Measurements from ENCODE around the gene ZNF22.

Gene ZNF22

DNA sequence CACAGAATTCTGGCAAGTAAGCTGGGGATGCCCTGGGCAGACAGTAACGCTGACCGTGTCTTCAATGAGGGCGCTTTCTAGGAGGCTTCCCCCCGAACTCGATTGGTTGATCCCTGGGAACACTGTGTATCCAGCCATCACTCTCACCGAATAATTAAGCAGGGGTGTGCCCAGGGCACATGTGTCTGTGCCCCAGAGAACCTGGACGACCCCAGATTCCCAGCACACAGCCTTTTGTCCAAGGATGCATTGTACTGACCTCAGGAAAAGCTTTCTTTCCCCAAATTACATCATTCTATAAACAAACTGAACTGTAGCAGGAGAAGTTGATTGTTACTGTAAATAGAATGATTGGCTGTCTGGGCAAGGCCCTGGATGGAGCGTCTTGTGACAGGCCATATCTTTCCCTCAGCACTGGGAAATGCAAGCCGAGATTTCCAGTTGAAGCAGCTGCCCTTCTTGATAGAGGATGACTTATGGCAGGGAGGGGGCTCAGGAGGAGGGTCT, 15.5 kb upstream of the ZNF22 start:
- Mint-ChIP-seq H3K27ac (no peak overlapping the region), H3K36me3 (no peaks in the 10 kb centered on the region), H3K27me3 (peaks cover 37% of the 10 kb centered on the region), H3K4me1 (peaks cover 2% of the 10 kb centered on the region), H3K4me3 (no peak overlapping the region), H3K9me3 (no peaks in the 10 kb centered on the region)
- DNase-seq = no peak
- CTCF ChIA-PET = no interaction called here

DNA sequence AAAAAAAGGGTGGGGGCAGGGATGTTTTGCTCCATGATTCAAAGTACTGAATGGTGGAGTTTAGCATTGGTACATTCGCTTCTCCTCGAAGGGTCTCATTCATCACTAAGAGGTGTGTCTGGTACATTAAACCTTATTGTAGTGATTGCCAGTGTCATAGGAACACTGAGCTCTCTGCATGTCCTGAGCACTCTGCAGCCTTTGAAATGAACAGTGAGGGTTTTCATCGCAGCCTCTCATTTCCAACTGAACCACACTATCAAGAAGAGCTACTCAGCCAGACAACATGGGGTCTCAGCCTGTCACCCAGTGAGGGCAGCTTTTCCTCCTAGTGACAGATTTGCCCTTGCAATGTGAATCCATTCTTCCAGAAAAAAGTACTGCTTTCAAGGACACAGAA, 14.5 kb upstream of the ZNF22 start:
- H3K36me3 Mint-ChIP-seq = no peaks in the 10 kb centered on the region
- CTCF ChIA-PET = interaction anchor here (2.3 kb wide), 1 partner anchor 54 kb away, joined by 11 read pairs; no protein-coding TSS in a partner anchor
- peaks cover 2% of the 10 kb centered on the region for H3K4me1 Mint-ChIP-seq

GRCh38 chr10:44986670-44987069, 14.1 kb upstream of the ZNF22 start:
- Mint-ChIP-seq H3K36me3 (no peaks in the 10 kb centered on the region), H3K4me3 (no peak overlapping the region), H3K4me1 (peaks cover 2% of the 10 kb centered on the region), H3K27me3 (peaks cover 41% of the 10 kb centered on the region), H3K27ac (no peak overlapping the region), H3K9me3 (no peaks in the 10 kb centered on the region)
- CTCF ChIA-PET = interaction anchor here (2.3 kb wide), 1 partner anchor 55 kb away, joined by 11 read pairs; no protein-coding TSS in a partner anchor
- DNase-seq = no peak

More for the DNA sequence above, 14.5 kb upstream of the ZNF22 start:
- H3K4me3 Mint-ChIP-seq = no peak overlapping the region
- H3K27me3 Mint-ChIP-seq = peaks cover 41% of the 10 kb centered on the region
- H3K27ac Mint-ChIP-seq = no peak overlapping the region
- H3K9me3 Mint-ChIP-seq = no peaks in the 10 kb centered on the region
- no peak for DNase-seq

GRCh38 chr10:44988957-44989585, 11.7 kb upstream of the ZNF22 start:
- no peaks in the 10 kb centered on the region for H3K9me3 Mint-ChIP-seq
- H3K27ac Mint-ChIP-seq = no peak overlapping the region
- CTCF ChIA-PET = interaction anchor here (0.8 kb wide), 1 partner anchor 56 kb away, joined by 3 read pairs; no protein-coding TSS in a partner anchor
- no peak for DNase-seq
- peaks cover 2% of the 10 kb centered on the region for H3K4me1 Mint-ChIP-seq
- H3K27me3 Mint-ChIP-seq = peaks cover 61% of the 10 kb centered on the region
- no peaks in the 10 kb centered on the region for H3K36me3 Mint-ChIP-seq
- H3K4me3 Mint-ChIP-seq = no peak overlapping the region

DNA sequence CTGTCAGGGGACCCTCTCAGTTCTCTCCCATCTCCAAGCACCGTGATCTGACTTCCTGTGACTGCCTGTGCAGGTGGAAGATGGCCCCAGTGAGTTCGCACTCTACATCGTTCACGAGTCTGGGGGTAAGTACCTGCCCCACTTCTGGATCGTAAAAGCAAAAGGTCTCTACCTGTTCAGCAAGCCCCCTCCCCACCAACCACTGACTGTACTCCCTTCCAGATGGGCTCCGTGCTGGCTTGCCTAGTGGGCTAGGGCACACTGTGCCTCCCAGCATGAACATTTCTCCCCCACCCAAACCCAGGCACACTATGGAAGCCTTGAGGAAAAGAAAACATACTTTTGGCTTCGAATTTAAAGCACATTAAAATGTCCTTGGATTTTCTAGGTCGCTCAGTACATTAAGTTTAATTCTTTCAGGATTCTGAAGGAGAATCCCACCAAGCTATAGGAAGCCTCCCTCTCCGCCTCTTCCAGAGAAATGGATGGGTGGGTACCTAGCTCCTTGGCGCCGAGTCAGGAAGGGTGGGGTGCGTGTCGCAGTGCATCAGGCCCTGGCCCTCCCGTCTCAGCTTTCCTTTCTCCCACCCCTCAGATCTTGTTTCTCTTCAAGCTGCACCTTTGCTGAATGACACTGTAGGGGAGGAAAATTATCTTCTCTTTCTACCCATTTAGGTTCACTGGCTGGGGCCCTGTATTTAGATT, 11.0 kb upstream of the ZNF22 start:
- H3K27me3 Mint-ChIP-seq = peaks cover 63% of the 10 kb centered on the region
- H3K27ac Mint-ChIP-seq = no peak overlapping the region
- no peaks in the 10 kb centered on the region for H3K36me3 Mint-ChIP-seq
- no peak overlapping the region for H3K4me3 Mint-ChIP-seq
- peaks cover 4% of the 10 kb centered on the region for H3K4me1 Mint-ChIP-seq
- no peaks in the 10 kb centered on the region for H3K9me3 Mint-ChIP-seq
- DNase-seq = no peak
- CTCF ChIA-PET = interaction anchor here (0.5 to 1.3 kb wide), 4 partner anchors 11 to 416 kb away, joined by 3 to 6 read pairs (median 4); partner anchors contain the start of gene DEPP1

DNA sequence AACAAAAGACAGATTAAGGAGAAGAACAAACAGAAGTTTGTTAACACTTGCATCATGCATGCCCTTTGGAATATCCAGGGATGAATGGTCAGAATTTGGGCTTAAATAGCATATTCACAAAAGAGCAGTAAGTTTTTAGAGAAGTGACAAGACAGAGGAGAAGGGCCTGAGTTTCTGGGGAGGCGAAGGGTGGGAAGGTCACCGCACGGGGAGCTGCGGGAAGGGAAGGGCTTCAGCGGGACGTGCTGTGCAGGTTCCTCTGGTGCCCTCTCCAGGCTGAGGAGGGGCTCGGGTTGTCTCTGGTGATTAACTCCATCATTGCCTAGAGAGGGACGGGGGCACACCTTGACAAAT, 10.4 kb upstream of the ZNF22 start:
- Mint-ChIP-seq H3K9me3 (no peaks in the 10 kb centered on the region), H3K36me3 (no peaks in the 10 kb centered on the region), H3K4me3 (no peak overlapping the region), H3K27me3 (peaks cover 59% of the 10 kb centered on the region), H3K27ac (no peak overlapping the region), H3K4me1 (peaks cover 10% of the 10 kb centered on the region)
- CTCF ChIA-PET = interaction anchor here (0.5 to 1.3 kb wide), 4 partner anchors 12 to 415 kb away, joined by 3 to 6 read pairs (median 4); partner anchors contain the start of gene DEPP1
- DNase-seq = no peak

DNA sequence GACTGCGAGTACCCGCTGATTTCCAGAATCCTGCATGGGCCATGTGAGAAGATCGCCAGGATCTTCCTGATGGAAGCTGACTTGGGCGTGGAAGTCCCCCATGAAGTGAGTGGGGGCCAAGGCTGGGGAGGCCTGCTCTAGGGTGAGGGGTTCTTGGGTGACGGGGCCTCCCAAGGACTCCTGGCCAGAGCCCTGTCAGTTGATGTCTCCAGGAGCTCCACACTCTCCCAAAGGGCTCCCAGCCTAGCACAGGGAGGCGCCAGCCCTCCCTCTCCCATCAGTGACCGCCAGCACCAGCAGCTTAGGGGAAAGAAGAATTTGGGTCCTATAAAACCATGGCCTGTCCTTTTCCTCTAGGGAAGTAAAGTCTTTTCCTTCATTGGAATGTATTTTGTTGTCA, 9.8 kb upstream of the ZNF22 start:
- no peak overlapping the region for H3K27ac Mint-ChIP-seq
- H3K4me1 Mint-ChIP-seq = peaks cover 17% of the 10 kb centered on the region

DNA sequence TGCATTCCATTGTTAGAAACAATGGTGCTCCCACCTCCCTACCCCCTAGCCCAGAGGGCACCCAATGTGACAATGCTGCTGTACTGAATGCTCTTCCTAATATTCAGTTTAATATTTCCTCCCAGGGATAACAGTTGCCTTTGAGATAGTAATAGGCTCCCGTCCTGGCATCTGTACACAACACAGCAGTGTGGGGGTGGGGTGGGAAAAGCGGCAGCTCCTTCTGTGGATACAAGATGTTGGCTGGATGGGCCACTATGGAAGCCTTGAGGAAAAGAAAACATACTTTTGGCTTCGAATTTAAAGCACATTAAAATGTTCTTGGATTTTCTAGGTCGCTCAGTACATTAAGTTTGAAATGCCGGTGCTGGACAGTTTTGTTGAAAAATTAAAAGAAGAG, 9.2 kb upstream of the ZNF22 start:
- peaks cover 50% of the 10 kb centered on the region for H3K27me3 Mint-ChIP-seq
- H3K4me3 Mint-ChIP-seq = no peak overlapping the region
- CTCF ChIA-PET = interaction anchor here (1.9 kb wide), 1 partner anchor 59 kb away, joined by 9 read pairs; no protein-coding TSS in a partner anchor
- H3K9me3 Mint-ChIP-seq = no peaks in the 10 kb centered on the region
- H3K4me1 Mint-ChIP-seq = peaks cover 21% of the 10 kb centered on the region
- no peak overlapping the region for H3K27ac Mint-ChIP-seq
- no peak for DNase-seq
- no peaks in the 10 kb centered on the region for H3K36me3 Mint-ChIP-seq

More for the DNA sequence above, 9.8 kb upstream of the ZNF22 start:
- Mint-ChIP-seq H3K27me3 (peaks cover 55% of the 10 kb centered on the region), H3K36me3 (no peaks in the 10 kb centered on the region), H3K4me3 (no peak overlapping the region), H3K9me3 (no peaks in the 10 kb centered on the region)
- DNase-seq = no peak
- CTCF ChIA-PET = interaction anchor here (1.1 to 1.9 kb wide), 3 partner anchors 57 to 58 kb away, joined by 3 to 9 read pairs (median 5); no protein-coding TSS in a partner anchor

- Mint-ChIP-seq H3K4me3 (no peak overlapping the region), H3K27me3 (peaks cover 51% of the 10 kb centered on the region), H3K9me3 (no peaks in the 10 kb centered on the region), H3K4me1 (peaks cover 26% of the 10 kb centered on the region), H3K27ac (no peak overlapping the region), H3K36me3 (no peaks in the 10 kb centered on the region)
- CTCF ChIA-PET = interaction anchor here (1.9 kb wide), 1 partner anchor 60 kb away, joined by 9 read pairs; no protein-coding TSS in a partner anchor
- no peak for DNase-seq
Observed at GRCh38 chr10:44992070-44992731, 8.5 kb upstream of the ZNF22 start.

DNA sequence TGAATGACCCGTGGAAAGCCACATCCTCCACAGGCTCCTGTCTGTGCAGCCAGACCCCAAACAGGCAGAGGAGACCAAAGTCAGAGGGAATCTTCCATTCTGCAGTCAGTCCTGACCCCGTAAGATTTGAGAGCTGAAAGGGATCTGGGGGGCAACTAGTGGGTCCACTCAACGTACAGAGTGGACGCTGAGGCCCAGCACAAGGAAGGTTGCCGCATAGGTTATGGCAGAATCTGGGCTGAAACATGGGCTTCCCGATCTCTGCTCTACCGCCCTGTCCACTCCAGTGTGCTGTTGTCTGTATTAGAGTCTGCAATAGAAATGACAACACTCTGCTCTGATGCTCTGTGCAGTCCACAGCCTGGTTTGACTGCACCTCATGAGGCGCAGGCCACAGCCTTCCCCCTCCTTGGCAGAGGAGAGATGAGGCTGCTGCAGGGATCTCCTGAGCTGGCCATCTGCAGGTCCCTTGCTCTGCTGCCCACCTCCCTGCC, 7.9 kb upstream of the ZNF22 start:
- no peak overlapping the region for H3K4me3 Mint-ChIP-seq

GRCh38 chr10:44993226-44993921, 7.3 kb upstream of the ZNF22 start:
- Mint-ChIP-seq H3K36me3 (no peaks in the 10 kb centered on the region), H3K27me3 (peaks cover 53% of the 10 kb centered on the region), H3K9me3 (no peaks in the 10 kb centered on the region), H3K27ac (no peak overlapping the region), H3K4me3 (no peak overlapping the region), H3K4me1 (peaks cover 26% of the 10 kb centered on the region)
- DNase-seq = no peak
- CTCF ChIA-PET = interaction anchor here (1.0 kb wide), 1 partner anchor 46 kb away, joined by 4 read pairs; no protein-coding TSS in a partner anchor

More for the DNA sequence above, 7.9 kb upstream of the ZNF22 start:
- Mint-ChIP-seq H3K9me3 (no peaks in the 10 kb centered on the region), H3K27ac (no peak overlapping the region), H3K4me1 (peaks cover 26% of the 10 kb centered on the region), H3K27me3 (peaks cover 53% of the 10 kb centered on the region), H3K36me3 (no peaks in the 10 kb centered on the region)
- DNase-seq = no peak
- CTCF ChIA-PET = interaction anchor here (1.9 kb wide), 1 partner anchor 60 kb away, joined by 9 read pairs; no protein-coding TSS in a partner anchor

- peaks cover 26% of the 10 kb centered on the region for H3K4me1 Mint-ChIP-seq
- no peak overlapping the region for H3K27ac Mint-ChIP-seq
- H3K27me3 Mint-ChIP-seq = peaks cover 52% of the 10 kb centered on the region
- H3K36me3 Mint-ChIP-seq = no peaks in the 10 kb centered on the region
- DNase-seq = no peak
- H3K4me3 Mint-ChIP-seq = no peak overlapping the region
- H3K9me3 Mint-ChIP-seq = no peaks in the 10 kb centered on the region
- CTCF ChIA-PET = interaction anchor here (1.0 to 1.6 kb wide), 4 partner anchors 14 to 62 kb away, joined by 3 to 8 read pairs (median 4); no protein-coding TSS in a partner anchor
Observed at GRCh38 chr10:44993922-44994751, 6.6 kb upstream of the ZNF22 start.
